H54 (cell line): ENCODE data around the gene ALDH3B2.
A peak's percentile ranks its signal among the peaks of the same experiment; 100 is the strongest.
"Not testable (repeated sequence)": the region's sequence is repeated elsewhere in the genome, so short reads cannot be mapped to it uniquely, and the experiment has no call there.

Source experiments
- DNase-seq: peaks from one replicate; pipeline ENCODE4 v3.0.0; 2011; ENCODE audit warnings: low spot score, mixed read lengths; ENCODE audit not compliant: insufficient read length
- FAIRE-seq: peaks from 3 replicates; lab custom pipeline; 2011; peaks lifted over from hg19 to GRCh38; lab: Jason Lieb, UNC
- POLR2A ChIP-seq: IDR thresholded peaks from 2 replicates; pipeline ENCODE4 v1.6.1; 2011; ENCODE audit warnings: low read depth, mild to moderate bottlenecking, low read length

Gene ALDH3B2

GRCh38 chr11:67697846-67698245 lies 23.4 kb upstream of the ALDH3B2 start:
- TF ChIP-seq POLR2A, result no peak
- DNase-seq, result no peak
- FAIRE-seq, result no peak

DNA sequence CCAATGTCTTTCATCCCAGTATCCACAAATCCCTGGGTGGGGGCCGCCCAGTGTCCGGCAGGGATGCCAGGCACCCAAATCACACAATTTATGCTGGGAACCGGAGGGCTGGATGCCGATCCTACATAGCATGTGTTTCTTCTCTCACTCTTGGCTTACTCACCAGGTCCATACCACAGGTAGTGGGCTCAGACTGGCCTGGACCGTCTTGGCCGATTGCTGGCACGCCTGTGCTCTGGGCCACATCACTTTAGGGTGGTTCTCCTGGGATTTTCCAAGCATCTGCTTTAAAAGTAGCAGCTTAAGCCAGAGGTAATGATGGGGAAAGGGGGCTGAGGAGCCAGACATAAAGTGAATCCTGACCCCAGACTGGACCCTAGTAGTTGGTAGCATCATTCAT lies 22.6 kb upstream of the ALDH3B2 start:
- no peak for TF ChIP-seq POLR2A
- DNase-seq, result no peak
- no peak for FAIRE-seq

DNA sequence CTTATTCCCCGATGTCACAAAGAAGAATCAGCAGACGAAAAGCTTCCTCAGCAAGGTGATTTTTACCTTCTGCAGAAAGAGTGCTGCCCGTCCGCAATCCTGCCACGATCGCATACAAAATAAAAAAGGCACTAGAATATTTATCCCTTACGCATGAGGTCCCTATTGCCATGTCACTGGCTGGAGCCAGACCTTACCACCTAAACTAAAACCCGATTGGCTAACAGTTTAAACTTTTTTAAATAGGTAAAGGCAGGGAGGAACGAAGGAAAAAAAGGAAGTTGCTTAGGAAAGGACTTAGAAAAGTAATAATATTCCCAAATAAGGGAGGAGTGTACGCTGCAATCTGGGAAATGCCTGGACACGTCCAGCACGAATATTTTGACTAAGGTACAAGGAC lies 21.2 kb upstream of the ALDH3B2 start:
- no peak for TF ChIP-seq POLR2A
- DNase-seq (no peak), FAIRE-seq (no peak)

DNA sequence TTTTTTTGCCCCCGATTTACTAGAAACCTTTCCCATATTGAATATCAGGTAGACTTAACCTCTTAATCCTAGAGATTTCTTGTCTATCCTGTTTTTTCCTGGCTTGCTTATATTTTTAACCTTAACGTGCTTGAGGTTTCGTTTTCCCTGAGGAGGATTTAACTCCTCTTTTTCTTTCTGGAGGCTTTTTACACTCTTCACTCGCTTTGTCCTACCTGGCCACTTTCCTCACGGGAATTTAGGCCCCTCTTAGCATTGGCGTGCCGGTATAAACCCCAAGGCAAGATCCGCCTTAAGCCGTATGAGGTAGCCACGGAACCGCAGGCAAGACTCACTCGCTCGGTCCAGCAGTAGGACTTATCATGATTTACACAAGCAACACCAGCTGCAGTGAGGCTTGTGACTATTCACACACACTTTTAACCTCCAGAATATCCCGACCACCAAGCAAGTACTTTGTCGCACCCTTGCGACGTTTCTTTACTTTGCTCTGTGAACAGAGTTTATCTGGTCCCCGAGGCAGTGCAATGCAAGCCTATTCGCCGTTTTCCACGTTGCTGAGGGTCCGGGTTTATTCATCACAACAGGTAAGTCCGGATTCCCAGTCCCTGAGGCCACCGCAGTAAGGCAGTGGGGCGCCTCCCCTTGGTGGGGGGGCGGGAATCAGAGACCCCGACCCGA lies 20.6 kb upstream of the ALDH3B2 start:
- FAIRE-seq (no peak), DNase-seq (no peak)
- no peak for TF ChIP-seq POLR2A

GRCh38 chr11:67691149-67691548 lies 16.7 kb upstream of the ALDH3B2 start:
- peak; percentile 45 for FAIRE-seq
- TF ChIP-seq POLR2A, result no peak
- DNase-seq, result no peak

DNA sequence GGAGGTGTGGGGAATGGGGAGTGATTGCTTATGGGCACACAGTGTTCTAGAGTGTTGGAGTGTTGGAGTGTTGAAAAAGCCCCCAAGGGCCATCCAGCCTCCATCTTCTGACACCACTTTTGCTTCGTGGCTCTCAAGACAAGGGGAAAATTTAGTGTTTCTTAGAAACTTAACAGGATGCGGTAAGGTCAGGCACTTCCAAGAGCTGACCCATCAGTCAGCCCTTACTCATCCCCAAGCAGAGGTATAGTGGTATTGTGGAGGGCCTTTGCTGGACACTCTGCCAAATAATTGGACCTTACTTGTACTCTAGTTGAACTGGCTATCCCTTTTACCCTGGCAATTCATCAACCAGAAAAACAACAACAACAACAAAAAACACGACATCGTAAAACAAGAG lies 14.8 kb upstream of the ALDH3B2 start:
- DNase-seq, result no peak

GRCh38 chr11:67687986-67688385 lies 13.6 kb upstream of the ALDH3B2 start:
- FAIRE-seq (no peak), DNase-seq (no peak)
- TF ChIP-seq POLR2A, result no peak

More for the DNA sequence above, 14.8 kb upstream of the ALDH3B2 start:
- no peak for TF ChIP-seq POLR2A
- no peak for FAIRE-seq

DNA sequence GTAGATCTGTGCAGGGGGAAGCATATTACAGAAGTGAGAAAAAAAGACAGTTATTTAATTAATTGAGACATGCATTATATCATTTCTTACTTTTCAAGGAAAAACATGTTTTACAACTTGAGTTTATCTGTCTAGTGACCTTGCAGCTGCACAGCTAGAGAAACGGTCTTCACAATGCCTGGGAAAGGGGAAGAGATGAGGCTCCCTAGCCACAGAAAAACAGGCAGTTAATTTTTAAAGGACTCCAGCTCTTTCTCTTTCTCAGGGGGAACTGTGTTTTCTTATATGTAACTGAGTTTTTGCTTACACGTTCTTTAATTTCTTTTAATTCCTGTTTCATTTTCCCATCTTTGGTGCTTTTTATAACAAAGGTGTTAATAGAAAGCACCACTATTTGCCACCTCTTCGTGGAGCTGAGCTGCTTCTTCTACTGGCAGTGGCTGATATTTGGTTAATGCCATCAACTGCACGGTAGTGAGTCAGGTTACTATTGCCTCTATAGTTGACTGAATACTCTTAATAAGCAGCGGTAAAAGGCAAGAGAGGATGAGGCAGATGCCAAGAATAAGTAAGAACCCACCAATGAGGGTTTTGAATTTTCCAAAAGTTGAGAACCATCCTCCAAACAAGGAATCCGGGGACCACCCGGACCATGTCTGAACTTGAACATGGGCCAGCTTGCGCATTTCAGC lies 11.4 kb upstream of the ALDH3B2 start:
- not testable (repeated sequence) for DNase-seq, FAIRE-seq

GRCh38 chr11:67682126-67683034 lies 8.0 kb upstream of the ALDH3B2 start:
- not testable (repeated sequence) for DNase-seq, FAIRE-seq

- DNase-seq (no peak), FAIRE-seq (no peak)
- TF ChIP-seq POLR2A, result no peak
Observed at GRCh38 chr11:67680696-67681470, 6.5 kb upstream of the ALDH3B2 start.

DNA sequence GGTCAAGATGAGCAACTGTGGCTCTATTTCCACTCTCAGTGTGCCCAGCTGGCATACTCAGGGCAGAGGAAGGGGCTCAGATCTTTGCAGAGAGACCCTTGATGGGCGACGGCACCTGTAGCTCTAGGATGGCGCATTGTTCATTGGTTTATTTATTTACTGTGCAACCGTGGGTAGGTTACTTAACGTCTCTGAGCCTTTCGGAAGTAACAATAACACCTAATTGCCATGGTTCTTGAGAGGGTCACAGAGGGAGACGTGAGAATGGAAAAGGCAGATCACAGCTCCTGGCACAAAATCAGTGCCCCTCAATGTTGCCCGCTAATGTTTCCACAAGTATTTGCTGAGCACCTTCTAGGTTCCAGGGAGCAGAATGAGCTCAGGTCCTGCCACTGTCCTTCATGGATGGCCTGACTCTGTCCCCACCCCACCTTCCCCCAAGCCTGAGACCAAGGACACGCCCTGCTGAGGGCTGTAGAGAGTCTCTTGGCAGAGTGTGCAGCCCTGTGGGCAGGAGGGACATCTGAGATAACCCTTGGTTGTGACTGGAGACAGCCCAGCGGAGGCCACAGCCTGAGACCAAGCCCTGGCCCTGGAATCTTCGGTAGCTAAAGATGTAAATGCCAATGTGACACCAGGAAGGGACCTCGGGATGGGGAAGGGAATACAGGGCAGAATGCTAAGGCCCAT lies 780 bp upstream of the ALDH3B2 start:
- DNase-seq (no peak), FAIRE-seq (no peak)
- no peak for TF ChIP-seq POLR2A

DNA sequence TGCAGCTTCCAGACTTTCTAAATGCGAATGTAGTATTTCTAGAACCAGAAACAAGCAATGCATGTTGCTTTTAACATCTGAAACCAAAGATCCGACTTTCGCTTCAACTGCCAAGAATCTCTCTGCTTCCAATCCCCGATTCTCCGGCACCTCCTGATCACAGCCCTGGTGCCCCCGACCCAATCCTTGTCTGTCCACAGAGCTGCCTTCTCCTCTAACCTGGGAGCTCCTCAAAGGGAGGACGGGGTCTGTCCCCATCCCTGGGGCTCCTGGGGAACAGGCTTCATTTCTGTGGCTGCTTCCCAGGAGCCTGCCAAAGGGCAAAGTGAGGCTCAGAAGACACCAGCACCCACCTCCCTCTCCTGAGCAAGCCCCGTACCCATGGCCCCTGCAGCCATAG lies 521 bp downstream of the ALDH3B2 start:
- FAIRE-seq (no peak), DNase-seq (no peak)
- no peak for TF ChIP-seq POLR2A

GRCh38 chr11:67673358-67673757 lies 1.1 kb downstream of the ALDH3B2 start:
- no peak for DNase-seq
- no peak for FAIRE-seq
- TF ChIP-seq POLR2A, result no peak
